ENCODE measurements around the gene CLDN14. TPM values are rescaled to one million over a fixed set of nuclear protein-coding genes. Genes with fewer than 3 reads are reported as not detected.
A peak's percentile ranks its signal among the peaks of the same experiment; 100 is the strongest.

Gene CLDN14
- polyA plus RNA-seq, 3 donors = not detected

DNA sequence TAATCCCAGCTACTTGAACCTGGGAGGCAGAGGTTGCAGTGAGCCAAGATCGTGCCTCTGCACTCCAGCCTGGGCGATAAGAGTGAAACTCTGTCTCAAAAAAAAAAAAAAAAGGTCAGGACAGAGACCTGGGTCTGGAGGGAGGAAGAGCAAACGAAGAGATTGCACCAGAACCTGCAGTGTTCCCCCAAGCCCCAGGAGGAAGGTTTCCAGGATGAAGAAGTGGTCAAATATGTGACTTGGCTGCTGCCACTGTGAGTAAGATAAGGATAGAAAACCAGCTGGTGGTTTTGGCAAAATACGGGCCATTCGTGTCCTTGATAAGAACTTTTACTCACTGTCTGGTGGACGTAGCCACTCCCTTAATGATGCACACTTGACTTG is 42.2 kb downstream of the CLDN14 start:
- no peaks in the 10 kb centered on the region for H3K27me3 ChIP-seq (ENCODE audit: control insufficient read depth in 2 of 2, insufficient read depth in 2 of 2, low read length in 2 of 2)
- no peak overlapping the region for H3K4me3 ChIP-seq (replicated peaks in 1 of 3; ENCODE audit: low read depth in 2 of 3, low read length in 3 of 3)
- peaks cover 18% of the 10 kb centered on the region for H3K4me1 Mint-ChIP-seq
- H3K9ac ChIP-seq (ENCODE audit: insufficient read depth, low read length, poor library complexity, severe bottlenecking) = no peak overlapping the region
- H3K79me2 ChIP-seq (ENCODE audit: insufficient read depth, low read length) = no peaks in the 10 kb centered on the region
- DNase-seq = peak in 2 of 3 donors; percentile 20 to 33
- no peaks in the 10 kb centered on the region for H3K9me3 ChIP-seq (replicated peaks in 1 of 2; ENCODE audit: control insufficient read depth in 1 of 2, insufficient read depth in 1 of 2, low read length in 2 of 2)
- no peak overlapping the region for H3K4me2 ChIP-seq (replicated peaks; ENCODE audit: extremely low read depth, low read length, poor library complexity, severe bottlenecking)
- no peak overlapping the region for H2AFZ ChIP-seq (ENCODE audit: insufficient read depth, low read depth, low read length, poor library complexity, severe bottlenecking)
- H3K36me3 ChIP-seq (replicated peaks in 1 of 2; ENCODE audit: control insufficient read depth in 1 of 2, insufficient read depth in 2 of 2, low read length in 2 of 2) = no peaks in the 10 kb centered on the region
- no peak overlapping the region for H3K27ac ChIP-seq (ENCODE audit: low read depth in 1 of 2, low read length in 2 of 2)
- WGBS (ENCODE audit: insufficient coverage) = 7% methylated on average over 2 of the region's 6 CpGs
- H3K27ac Mint-ChIP-seq = peak overlapping the region in 1 of 7 donors; percentile 2
- no peaks in the 10 kb centered on the region for H4K20me1 ChIP-seq (ENCODE audit: insufficient read depth, low read length)
- peaks cover 2 to 6% (median 2%) of the 10 kb centered on the region in 3 donors for H3K27me3 Mint-ChIP-seq (ENCODE audit: low read depth in 3 of 3)
- no peak overlapping the region for H3K4me3 Mint-ChIP-seq
- no peaks in the 10 kb centered on the region for H3K9me3 Mint-ChIP-seq
- peaks cover 0 to 12% of the 10 kb centered on the region in 2 donors for H3K4me1 ChIP-seq (ENCODE audit: control insufficient read depth in 1 of 2, insufficient read depth in 2 of 2, low read length in 2 of 2)
- intact Hi-C loops (cut with micrococcal nuclease) = no loop called here
- no peaks in the 10 kb centered on the region for H3K36me3 Mint-ChIP-seq
- TF ChIP-seq, protein P1, sequence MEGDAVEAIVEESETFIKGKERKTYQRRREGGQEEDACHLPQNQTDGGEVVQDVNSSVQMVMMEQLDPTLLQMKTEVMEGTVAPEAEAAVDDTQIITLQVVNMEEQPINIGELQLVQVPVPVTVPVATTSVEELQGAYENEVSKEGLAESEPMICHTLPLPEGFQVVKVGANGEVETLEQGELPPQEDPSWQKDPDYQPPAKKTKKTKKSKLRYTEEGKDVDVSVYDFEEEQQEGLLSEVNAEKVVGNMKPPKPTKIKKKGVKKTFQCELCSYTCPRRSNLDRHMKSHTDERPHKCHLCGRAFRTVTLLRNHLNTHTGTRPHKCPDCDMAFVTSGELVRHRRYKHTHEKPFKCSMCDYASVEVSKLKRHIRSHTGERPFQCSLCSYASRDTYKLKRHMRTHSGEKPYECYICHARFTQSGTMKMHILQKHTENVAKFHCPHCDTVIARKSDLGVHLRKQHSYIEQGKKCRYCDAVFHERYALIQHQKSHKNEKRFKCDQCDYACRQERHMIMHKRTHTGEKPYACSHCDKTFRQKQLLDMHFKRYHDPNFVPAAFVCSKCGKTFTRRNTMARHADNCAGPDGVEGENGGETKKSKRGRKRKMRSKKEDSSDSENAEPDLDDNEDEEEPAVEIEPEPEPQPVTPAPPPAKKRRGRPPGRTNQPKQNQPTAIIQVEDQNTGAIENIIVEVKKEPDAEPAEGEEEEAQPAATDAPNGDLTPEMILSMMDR (IDR thresholded peaks at IDR 0.05) = no peak

- Histone ChIP-seq H3K4me3 (replicated peaks in 1 of 3; ENCODE audit: low read depth in 2 of 3, low read length in 3 of 3) (no peak overlapping the region), H3K27ac (ENCODE audit: low read depth in 1 of 2, low read length in 2 of 2) (no peak overlapping the region), H2AFZ (ENCODE audit: insufficient read depth, low read depth, low read length, poor library complexity, severe bottlenecking) (no peak overlapping the region), H3K9me3 (replicated peaks in 1 of 2; ENCODE audit: control insufficient read depth in 1 of 2, insufficient read depth in 1 of 2, low read length in 2 of 2) (no peaks in the 10 kb centered on the region), H3K9ac (ENCODE audit: insufficient read depth, low read length, poor library complexity, severe bottlenecking) (no peak overlapping the region), H4K20me1 (ENCODE audit: insufficient read depth, low read length) (no peaks in the 10 kb centered on the region), H3K4me2 (replicated peaks; ENCODE audit: extremely low read depth, low read length, poor library complexity, severe bottlenecking) (no peak overlapping the region), H3K27me3 (ENCODE audit: control insufficient read depth in 2 of 2, insufficient read depth in 2 of 2, low read length in 2 of 2) (no peaks in the 10 kb centered on the region), H3K79me2 (ENCODE audit: insufficient read depth, low read length) (no peaks in the 10 kb centered on the region), H3K36me3 (replicated peaks in 1 of 2; ENCODE audit: control insufficient read depth in 1 of 2, insufficient read depth in 2 of 2, low read length in 2 of 2) (no peaks in the 10 kb centered on the region), H3K4me1 (ENCODE audit: control insufficient read depth in 1 of 2, insufficient read depth in 2 of 2, low read length in 2 of 2) (peaks cover 0 to 12% of the 10 kb centered on the region in 2 donors)
- H3K27me3 Mint-ChIP-seq (ENCODE audit: low read depth in 3 of 3) = peaks cover 1 to 8% (median 2%) of the 10 kb centered on the region in 3 donors
- 93% methylated on average over 3 of the region's 5 CpGs for WGBS (ENCODE audit: insufficient coverage)
- TF ChIP-seq, protein P1 (IDR thresholded peaks at IDR 0.05) = no peak
- no peaks in the 10 kb centered on the region for H3K9me3 Mint-ChIP-seq
- intact Hi-C loops (cut with micrococcal nuclease) = no loop called here
- peak in 2 of 3 donors; percentile 38 to 62 for DNase-seq
- H3K36me3 Mint-ChIP-seq = no peaks in the 10 kb centered on the region
- H3K4me1 Mint-ChIP-seq = peaks cover 14% of the 10 kb centered on the region
- H3K27ac Mint-ChIP-seq = peak overlapping the region in 2 of 7 donors; percentile 3 to 16
- no peak overlapping the region for H3K4me3 Mint-ChIP-seq
Measured at GRCh38 chr21:36436829-36437744, 42.8 kb downstream of the CLDN14 start.
